HG02938 (cell line): Measurements from ENCODE around the gene DTNB.
A peak's percentile ranks its signal among the peaks of the same experiment; 100 is the strongest.

ENCODE experiments used
- ATAC-seq: cut with Tn5 transposase; IDR thresholded peaks from one replicate; pipeline ENCODE4 v1.9.1; 2021; ENCODE audit warnings: mild to moderate bottlenecking, moderate library complexity; ENCODE audit not compliant: unreplicated experiment

The DTNB gene

GRCh38 chr2:25400576-25401216 lies 272.7 kb downstream of the DTNB start:
- ATAC-seq, result no peak

DNA sequence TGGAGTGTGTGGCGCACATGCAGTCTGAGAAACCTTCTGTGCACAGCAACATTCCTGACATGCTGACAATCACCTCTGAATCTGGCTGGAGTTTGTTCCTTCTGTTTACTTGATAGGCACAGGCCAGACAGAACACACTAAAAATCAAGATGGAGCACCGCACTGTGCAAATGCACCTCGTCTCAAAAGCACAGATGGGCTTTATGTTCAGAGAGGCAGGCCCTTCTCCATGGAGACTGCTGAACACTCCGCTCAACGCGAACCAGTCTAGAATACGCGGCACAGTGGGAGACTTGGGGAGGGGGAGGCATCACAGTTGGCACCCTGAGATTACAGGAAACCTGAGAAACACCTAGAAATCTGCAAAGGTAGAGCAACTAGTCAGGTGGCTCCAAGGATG lies 273.2 kb downstream of the DTNB start:
- no peak for ATAC-seq

DNA sequence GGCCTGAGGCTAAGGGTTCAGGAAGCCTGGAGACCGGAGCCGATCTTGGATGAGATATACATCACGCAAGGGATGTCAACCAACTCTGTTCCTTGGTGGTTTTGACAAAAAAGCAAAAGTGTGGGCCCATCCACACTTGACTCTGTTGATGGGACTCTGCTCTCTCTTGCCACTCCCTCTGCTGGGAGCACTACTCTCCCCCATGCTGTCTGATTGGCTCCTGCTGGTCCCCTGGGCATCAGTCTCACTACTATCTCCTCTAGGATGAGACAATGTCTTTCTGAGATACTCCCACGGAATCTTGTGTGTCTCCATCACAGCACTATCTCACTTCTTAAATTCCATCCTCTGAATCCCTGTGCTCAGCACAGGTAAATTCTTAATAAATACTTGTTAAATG lies 274.8 kb downstream of the DTNB start:
- ATAC-seq, result no peak

DNA sequence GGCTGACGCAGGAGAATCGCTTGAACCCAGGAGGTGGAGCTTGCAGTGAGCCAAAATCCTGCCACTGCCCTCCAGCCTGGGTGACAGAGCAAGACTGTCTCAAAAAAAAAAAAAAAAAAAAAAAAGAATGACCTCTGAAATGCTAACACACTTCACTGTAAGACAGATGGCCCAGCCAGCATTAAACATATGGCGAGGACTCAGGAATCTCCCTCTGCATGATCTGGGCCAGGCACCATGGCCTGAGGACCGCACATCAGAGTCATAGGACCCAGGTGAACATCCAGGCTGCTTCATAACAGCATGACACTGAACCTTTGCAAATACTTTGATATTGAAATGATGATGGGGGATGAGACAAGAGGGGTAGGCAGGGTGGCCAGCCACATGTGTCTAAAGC lies 275.6 kb downstream of the DTNB start:
- no peak for ATAC-seq

DNA sequence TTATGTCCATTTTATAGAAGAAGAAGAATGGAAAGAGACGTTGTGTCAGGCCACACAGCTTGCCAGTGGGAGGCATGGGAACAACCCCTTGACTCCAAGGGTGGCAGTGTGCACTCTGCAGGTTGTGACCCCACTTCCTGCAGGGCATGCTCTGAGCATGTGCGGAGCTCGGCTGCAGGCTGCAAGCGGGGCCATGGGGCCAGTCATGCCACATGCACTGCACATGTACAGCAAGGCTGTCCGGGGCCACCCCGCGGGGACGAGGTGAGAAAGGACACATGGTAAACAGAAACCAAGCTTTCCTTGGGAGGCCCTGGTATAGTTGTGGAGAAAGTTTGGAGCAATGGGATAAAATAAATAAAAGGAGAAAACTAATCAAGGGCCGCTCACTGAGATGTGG lies 284.2 kb downstream of the DTNB start:
- ATAC-seq, result no peak

- no peak for ATAC-seq
Measured at GRCh38 chr2:25388491-25388890, 284.9 kb downstream of the DTNB start.

- no peak for ATAC-seq
Measured at GRCh38 chr2:25387876-25388449, 285.4 kb downstream of the DTNB start.

DNA sequence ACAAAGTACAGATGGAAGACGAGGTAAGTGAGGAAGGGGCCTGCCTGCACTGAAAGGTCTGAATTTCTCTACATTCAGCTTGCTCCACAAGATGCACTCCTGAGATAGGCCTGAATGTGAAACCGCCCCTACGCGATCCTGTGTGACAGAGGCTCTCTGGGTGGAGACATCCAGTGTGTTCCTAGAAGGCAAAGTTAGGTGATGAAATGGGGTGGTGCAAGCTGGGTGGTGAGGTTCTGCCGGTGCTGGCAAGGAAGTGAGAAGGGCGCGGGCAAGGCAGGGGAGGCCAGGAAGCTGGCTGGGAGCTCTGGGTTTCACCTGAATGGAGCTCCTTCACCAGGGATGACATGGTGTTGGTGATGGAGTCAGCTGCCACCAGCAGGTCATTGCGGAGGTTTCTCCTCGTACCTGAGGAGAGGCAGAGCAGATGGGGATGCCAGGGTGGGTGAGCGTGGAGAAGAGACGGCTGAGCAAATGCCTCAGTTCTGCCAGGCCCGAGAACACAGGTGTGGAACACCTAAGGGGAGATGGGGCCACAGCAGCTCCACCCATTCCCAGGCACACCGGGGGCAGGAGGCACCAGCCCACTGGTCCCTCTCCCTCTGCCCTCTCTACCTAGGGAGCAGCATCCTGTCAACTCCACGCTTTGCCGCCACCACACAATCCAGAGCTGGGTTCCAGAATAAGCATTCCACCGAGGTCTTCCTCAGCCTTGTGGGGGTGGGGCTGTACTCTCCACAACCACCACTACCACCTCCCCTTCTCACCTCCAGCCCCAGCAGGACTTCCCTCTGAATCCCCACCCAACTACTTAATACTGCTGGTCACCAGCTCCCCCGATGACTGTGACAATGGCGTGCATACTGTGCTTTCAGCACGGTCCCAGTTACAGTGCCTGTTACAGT lies 286.2 kb downstream of the DTNB start:
- ATAC-seq, result no peak

- no peak for ATAC-seq
Measured at GRCh38 chr2:25385910-25386309, 287.5 kb downstream of the DTNB start.

GRCh38 chr2:25383806-25384205 lies 289.6 kb downstream of the DTNB start:
- ATAC-seq, result no peak

DNA sequence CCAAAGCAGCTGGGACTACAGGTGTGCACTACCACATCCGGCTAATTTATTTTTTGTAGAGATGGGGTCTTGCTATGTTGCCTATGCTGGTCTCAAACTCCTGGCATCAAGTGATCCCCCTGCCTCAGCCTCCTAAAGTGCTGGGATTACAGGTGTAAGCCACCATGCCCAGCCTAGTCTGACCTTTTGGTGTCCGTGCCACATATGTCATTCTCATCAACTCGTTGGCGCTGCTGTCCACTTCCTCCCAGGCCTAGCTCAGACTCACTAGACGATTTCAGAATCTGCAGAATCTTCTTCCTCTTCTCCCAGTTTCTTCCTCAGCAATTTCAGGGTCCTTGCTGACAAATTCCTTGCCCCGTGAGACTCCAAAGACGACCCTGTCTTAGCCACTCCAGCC lies 291.9 kb downstream of the DTNB start:
- ATAC-seq, result no peak

DNA sequence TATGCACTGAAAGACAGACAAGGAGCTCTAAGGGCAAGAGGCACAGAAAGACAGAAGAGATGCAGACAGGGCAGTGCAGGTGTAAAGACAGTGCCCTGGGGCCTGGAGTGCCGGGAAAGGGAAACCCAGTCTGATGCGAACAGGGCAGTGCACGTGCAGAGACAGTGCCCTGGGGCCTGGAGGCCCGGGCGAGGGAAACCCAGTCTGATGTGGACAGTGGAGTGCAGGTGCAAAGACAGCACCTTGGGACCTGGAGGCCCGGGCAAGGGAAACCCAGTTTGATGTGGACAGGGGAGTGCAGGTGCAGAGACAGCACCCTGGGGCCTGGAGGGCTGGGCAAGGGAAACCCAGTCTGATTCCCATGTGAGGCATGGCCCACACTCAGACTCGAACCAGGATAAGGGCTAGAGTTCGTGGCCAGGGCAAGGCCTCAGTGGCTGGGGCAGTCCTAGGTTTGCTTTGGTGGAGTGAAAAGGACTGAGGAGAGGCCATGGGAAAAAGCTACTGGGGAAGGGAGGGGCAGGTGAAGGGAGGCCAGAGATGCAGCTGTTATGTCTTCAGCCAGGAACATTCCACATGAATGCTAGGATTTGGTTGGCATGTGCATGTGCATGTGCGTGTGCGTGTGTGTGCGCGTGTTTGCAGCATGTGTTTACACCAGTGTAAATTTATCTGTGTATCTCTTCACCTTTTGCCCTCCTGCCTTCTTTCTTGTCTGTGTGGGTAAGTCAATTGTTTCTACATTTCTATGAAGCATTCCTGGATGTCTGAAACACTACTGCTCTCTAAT lies 292.6 kb downstream of the DTNB start:
- ATAC-seq, result no peak

GRCh38 chr2:25380023-25380422 lies 293.4 kb downstream of the DTNB start:
- ATAC-seq, result no peak

DNA sequence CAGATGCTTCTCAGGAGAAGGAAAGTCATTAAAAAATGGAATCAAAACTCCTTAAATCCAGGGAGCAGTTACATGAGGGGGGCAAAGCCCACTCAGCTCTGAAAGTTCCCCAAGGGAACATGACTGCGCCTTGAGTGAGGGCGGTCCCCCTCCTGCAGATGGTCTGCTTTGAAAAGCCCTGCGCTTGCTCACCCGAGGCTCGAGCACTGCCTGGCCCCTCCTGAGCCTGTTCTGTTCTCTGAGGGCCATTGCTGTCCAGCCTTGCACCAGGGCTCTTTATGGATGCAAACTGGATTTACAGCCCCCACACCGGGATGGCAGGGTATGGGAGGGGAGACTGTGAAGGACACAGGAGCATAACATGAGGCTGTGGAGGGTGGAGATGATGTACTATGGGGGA lies 293.8 kb downstream of the DTNB start:
- no peak for ATAC-seq

DNA sequence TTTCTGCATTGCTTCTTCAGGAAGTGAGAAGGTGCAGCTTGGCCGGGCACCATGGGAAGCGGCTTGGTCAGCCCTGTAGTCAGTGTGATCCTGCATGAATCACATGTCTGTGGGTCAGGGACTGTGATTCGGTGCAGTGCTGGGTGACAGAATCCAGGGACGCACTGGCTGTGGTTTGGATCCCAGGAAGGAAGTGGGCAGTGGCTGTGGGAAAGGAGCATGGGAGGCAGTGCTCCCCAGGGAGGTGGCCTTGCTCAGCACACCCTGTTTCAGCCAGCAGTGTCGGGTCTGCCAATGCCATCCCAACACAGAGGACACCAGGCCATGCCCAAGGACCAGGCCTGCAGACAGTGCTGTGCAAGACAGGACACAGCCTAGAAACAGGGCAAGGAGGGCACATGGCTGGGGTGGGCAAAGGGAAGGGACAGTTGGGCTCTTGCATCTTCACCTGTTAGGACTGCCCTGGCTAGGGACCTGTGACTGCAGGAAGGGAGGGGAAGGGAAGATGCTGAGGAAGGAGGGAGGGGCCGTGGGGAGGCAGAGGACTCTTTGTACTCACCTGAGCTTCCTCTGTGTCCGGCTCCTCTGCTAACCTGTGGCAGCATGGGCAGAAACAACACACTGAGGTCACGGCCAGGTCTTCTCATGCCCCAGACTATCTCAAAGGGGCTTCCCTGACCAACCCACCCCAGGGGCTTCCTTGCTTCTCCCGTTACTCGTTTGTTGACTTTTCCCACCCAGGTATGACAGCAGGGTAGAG lies 294.5 kb downstream of the DTNB start:
- no peak for ATAC-seq

- no peak for ATAC-seq
Measured at GRCh38 chr2:25377822-25378421, 295.5 kb downstream of the DTNB start.

DNA sequence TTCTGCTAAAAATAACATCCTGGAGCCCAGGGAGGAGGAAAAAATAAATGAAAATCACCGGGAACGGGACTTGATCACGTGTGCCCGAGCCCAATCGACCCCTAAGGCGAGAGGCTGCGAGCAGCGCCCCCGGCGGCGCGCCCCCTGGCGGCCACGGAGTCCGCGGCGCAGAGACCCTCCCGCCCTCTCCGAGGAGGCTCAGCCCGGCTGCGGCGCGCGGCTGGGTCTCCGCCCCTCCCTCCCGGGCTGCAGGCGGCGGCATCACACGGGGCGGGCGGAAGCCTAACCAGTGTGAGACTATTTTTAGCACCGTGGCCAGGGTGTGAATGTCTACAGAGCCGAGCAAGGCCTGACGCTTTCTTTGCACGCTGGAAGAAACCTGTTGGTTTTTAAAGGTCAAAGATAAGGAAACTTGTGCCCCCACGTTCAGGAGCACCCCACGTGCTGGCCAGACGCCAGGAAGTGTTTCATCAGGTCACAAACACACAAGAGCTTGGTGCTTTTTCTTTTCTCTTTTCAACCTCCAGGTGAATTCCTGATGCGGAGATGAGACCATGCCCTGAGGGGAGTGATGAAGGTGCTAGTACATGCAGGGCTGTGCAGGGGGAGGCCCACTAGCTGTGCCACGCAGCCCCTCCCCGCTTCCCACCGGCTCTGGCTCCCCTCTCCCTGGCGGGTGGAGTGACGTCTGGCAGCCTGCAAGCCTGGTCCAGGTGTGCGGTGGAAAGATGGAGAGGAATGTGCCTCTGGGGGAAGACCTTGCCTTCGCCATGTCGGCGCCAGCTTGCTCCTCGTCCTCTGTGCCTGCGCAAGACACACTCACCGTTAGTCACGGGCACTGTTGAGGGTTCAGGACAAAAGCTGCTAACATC lies 296.4 kb downstream of the DTNB start:
- ATAC-seq, result peak; percentile 95

DNA sequence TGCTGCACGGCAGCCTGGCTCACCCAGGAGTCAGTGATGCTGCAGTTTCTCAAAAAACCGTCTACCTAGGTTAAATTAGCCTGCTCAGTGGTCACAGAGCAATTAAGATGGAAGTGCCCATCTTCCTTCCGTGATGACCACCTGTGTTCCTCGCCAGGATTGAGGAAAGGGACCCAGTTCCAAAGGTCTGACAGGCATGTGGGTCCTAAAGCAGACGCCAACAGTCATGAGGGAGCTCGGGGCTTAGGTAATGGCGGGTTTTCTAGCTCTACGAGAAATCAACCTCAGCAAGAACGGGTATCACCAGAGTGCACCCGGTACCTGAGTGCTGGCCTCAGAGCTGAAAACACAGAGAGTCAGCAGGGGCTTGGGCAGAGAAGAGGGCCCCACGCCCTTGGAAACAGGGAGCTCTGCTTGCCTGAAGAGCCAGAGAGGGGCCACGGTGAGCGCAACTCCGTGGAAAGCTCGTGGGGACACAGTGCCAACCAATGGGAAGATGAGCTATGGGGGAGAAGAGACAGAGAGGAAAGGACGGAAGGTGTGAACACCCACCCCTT lies 297.3 kb downstream of the DTNB start:
- no peak for ATAC-seq
